ENCODE results near the gene SIT1. TPM values are rescaled to one million over a fixed set of nuclear protein-coding genes. Genes with fewer than 3 reads are reported as not detected.

SIT1 gene
- total and polyA plus RNA-seq, 4 donors = 0.87 to 3.8 (median 1.4) TPM

- Histone ChIP-seq H3K27ac (ENCODE audit: low read depth in 1 of 2, low read length in 1 of 2) (no peak overlapping the region), H3K27me3 (ENCODE audit: control insufficient read depth in 3 of 3, insufficient read depth in 3 of 3, low read length in 2 of 3) (no peaks in the 10 kb centered on the region), H3K4me3 (no peak overlapping the region), H3K9ac (ENCODE audit: insufficient read depth in 1 of 2, low read length in 2 of 2) (no peak overlapping the region), H3K9me3 (ENCODE audit: control insufficient read depth in 4 of 4, insufficient read depth in 3 of 4, low read length in 3 of 4) (no peaks in the 10 kb centered on the region), H3K36me3 (ENCODE audit: control insufficient read depth in 4 of 4, insufficient read depth in 4 of 4, low read length in 4 of 4) (peaks cover 8 to 21% (median 11%) of the 10 kb centered on the region in 4 donors), H3K4me1 (ENCODE audit: control insufficient read depth in 5 of 5, insufficient read depth in 5 of 5, low read length in 5 of 5) (peaks cover 0 to 17% (median 8%) of the 10 kb centered on the region in 5 donors)
- TF ChIP-seq CTCF (IDR thresholded peaks at IDR 0.05; ENCODE audit: control extremely low read depth, extremely low read depth) = no peak
- DNase-seq (no peak), ATAC-seq (ENCODE audit: insufficient read depth, low FRiP score) (peak; percentile 20)
- WGBS, 2 donors = 66 to 76% methylated on average over 15 of the region's 15 CpGs
Observed at GRCh38 chr9:35680331-35681105, 29.8 kb upstream of the SIT1 start.

DNA sequence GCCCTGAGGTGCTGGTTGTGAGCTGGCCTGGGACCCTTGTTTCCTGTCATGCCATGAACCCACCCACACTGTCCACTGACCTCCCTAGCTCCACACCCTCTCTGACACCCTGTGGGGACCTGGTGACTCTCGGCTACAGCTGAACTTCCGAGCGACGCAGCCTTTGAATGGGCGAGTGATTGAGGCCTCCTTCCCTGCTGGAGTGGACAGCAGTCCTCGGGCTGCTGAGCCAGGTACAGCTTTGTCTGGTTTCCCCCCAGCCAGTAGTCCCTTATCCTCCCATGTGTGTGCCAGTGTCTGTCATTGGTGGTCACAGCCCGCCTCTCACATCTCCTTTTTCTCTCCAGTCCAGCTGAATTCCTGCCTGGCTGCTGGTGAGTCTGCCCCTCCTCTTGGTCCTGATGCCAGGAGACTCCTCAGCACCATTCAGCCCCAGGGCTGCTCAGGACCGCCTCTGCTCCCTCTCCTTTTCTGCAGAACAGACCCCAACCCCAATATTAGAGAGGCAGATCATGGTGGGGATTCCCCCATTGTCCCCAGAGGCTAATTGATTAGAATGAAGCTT, 29.1 kb upstream of the SIT1 start:
- no peak for TF ChIP-seq CTCF (IDR thresholded peaks at IDR 0.05; ENCODE audit: control extremely low read depth, extremely low read depth)
- H3K36me3 ChIP-seq (ENCODE audit: control insufficient read depth in 4 of 4, insufficient read depth in 4 of 4, low read length in 4 of 4) = peaks cover 4 to 15% (median 7%) of the 10 kb centered on the region in 4 donors
- no peak overlapping the region for H3K27ac ChIP-seq (ENCODE audit: low read depth in 1 of 2, low read length in 1 of 2)
- H3K9me3 ChIP-seq (ENCODE audit: control insufficient read depth in 4 of 4, insufficient read depth in 3 of 4, low read length in 3 of 4) = no peaks in the 10 kb centered on the region
- DNase-seq (no peak), ATAC-seq (ENCODE audit: insufficient read depth, low FRiP score) (no peak)
- H3K27me3 ChIP-seq (ENCODE audit: control insufficient read depth in 3 of 3, insufficient read depth in 3 of 3, low read length in 2 of 3) = no peaks in the 10 kb centered on the region
- no peak overlapping the region for H3K4me3 ChIP-seq
- no peak overlapping the region for H3K9ac ChIP-seq (ENCODE audit: insufficient read depth in 1 of 2, low read length in 2 of 2)
- 91 to 94% methylated on average over 8 of the region's 8 CpGs for WGBS, 2 donors
- H3K4me1 ChIP-seq (ENCODE audit: control insufficient read depth in 5 of 5, insufficient read depth in 5 of 5, low read length in 5 of 5) = peaks cover 0 to 17% (median 10%) of the 10 kb centered on the region in 5 donors

DNA sequence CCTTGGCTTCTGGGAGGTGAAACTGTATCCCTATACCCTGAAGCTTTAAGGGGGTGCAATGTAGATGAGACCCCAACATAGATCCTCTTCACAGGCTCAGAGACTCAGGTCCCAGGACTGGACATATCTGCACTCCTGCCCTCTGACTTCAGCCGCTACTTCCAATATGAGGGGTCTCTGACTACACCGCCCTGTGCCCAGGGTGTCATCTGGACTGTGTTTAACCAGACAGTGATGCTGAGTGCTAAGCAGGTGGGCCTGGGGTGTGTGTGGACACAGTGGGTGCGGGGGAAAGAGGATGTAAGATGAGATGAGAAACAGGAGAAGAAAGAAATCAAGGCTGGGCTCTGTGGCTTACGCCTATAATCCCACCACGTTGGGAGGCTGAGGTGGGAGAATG, 28.4 kb upstream of the SIT1 start:
- 95 to 96% methylated on average over 5 of the region's 5 CpGs for WGBS, 2 donors
- Histone ChIP-seq H3K27ac (ENCODE audit: low read depth in 1 of 2, low read length in 1 of 2) (no peak overlapping the region), H3K36me3 (ENCODE audit: control insufficient read depth in 4 of 4, insufficient read depth in 4 of 4, low read length in 4 of 4) (peaks cover 0 to 9% (median 5%) of the 10 kb centered on the region in 4 donors), H3K4me1 (ENCODE audit: control insufficient read depth in 5 of 5, insufficient read depth in 5 of 5, low read length in 5 of 5) (peaks cover 0 to 10% (median 10%) of the 10 kb centered on the region in 5 donors), H3K9me3 (ENCODE audit: control insufficient read depth in 4 of 4, insufficient read depth in 3 of 4, low read length in 3 of 4) (no peaks in the 10 kb centered on the region), H3K4me3 (no peak overlapping the region), H3K27me3 (ENCODE audit: control insufficient read depth in 3 of 3, insufficient read depth in 3 of 3, low read length in 2 of 3) (no peaks in the 10 kb centered on the region), H3K9ac (ENCODE audit: insufficient read depth in 1 of 2, low read length in 2 of 2) (no peak overlapping the region)
- ATAC-seq (ENCODE audit: insufficient read depth, low FRiP score) (no peak), DNase-seq (no peak)
- TF ChIP-seq CTCF (IDR thresholded peaks at IDR 0.05; ENCODE audit: control extremely low read depth, extremely low read depth) = no peak

Measured in lung (tissue), 12 donors.